ENCODE measurements around the gene SCN1A. TPM values are rescaled to one million over a fixed set of nuclear protein-coding genes. Genes with fewer than 3 reads are reported as not detected.

The SCN1A gene
- total RNA-seq, 1 donor from 2014 or later = not detected

DNA sequence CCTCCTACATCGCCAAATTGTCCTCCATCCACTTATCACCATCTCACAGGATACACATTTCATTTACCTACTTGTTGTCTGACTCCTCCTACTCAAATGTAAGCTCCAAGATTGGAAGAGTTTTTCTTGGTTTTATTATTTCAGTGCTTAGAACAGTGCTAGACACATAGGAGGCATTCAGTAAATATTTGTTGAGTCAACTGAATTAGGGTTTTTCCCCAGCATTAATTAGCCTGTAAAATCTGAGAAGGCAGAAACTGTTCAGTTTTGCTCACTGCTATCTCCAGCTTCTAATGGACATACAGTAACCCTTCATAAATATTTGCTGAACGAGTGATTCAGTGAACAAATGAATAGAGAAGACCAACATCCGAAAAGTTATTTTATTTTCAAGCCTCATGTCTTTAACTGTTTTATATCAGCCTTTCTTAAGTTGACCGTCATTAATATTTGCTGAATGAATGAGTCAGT lies 175.0 kb downstream of the SCN1A start:
- TF ChIP-seq, protein P1, sequence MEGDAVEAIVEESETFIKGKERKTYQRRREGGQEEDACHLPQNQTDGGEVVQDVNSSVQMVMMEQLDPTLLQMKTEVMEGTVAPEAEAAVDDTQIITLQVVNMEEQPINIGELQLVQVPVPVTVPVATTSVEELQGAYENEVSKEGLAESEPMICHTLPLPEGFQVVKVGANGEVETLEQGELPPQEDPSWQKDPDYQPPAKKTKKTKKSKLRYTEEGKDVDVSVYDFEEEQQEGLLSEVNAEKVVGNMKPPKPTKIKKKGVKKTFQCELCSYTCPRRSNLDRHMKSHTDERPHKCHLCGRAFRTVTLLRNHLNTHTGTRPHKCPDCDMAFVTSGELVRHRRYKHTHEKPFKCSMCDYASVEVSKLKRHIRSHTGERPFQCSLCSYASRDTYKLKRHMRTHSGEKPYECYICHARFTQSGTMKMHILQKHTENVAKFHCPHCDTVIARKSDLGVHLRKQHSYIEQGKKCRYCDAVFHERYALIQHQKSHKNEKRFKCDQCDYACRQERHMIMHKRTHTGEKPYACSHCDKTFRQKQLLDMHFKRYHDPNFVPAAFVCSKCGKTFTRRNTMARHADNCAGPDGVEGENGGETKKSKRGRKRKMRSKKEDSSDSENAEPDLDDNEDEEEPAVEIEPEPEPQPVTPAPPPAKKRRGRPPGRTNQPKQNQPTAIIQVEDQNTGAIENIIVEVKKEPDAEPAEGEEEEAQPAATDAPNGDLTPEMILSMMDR (IDR thresholded peaks at IDR 0.05) = no peak
- no peaks in the 10 kb centered on the region for H3K27me3 Mint-ChIP-seq
- no peak for ATAC-seq (ENCODE audit: low read depth)
- DNase-seq = no peak
- H3K9me3 Mint-ChIP-seq = no peaks in the 10 kb centered on the region
- H3K4me3 Mint-ChIP-seq = no peak overlapping the region
- ChIA-PET POLR2A (interaction anchor here (1.0 to 1.3 kb wide), 3 partner anchors 8 to 936 kb away, joined by 4 to 5 read pairs (median 4); partner anchors contain the start of gene SCN1A), CTCF (interaction anchor here (1.1 to 1.5 kb wide), 3 partner anchors 8 to 175 kb away, joined by 6 to 9 read pairs (median 6); partner anchors contain the start of gene SCN1A)
- no peak overlapping the region for H3K27ac Mint-ChIP-seq
- peaks cover 15% of the 10 kb centered on the region for H3K36me3 Mint-ChIP-seq (ENCODE audit: low read depth)
- peaks cover 11% of the 10 kb centered on the region for H3K4me1 Mint-ChIP-seq
- intact Hi-C loops (cut with micrococcal nuclease) = loop anchor here (1.0 to 10.0 kb wide), 8 partner anchors 78 to 1188 kb away; partner anchors contain the start of genes GALNT3 and SCN3A

- no peak overlapping the region for H3K4me3 Mint-ChIP-seq
- H3K9me3 Mint-ChIP-seq = no peaks in the 10 kb centered on the region
These were observed 175.7 kb downstream of the SCN1A start for GRCh38 chr2:165952085-165952484.

GRCh38 chr2:165950438-165950837 lies 177.4 kb downstream of the SCN1A start:
- CTCF ChIA-PET = interaction anchor here (1.2 kb wide), 1 partner anchor 177 kb away, joined by 3 read pairs; the partner anchor contains the start of gene SCN1A
- DNase-seq (no peak), ATAC-seq (ENCODE audit: low read depth) (no peak)
- Mint-ChIP-seq H3K9me3 (no peaks in the 10 kb centered on the region), H3K27ac (no peak overlapping the region), H3K4me3 (no peak overlapping the region), H3K4me1 (peaks cover 9% of the 10 kb centered on the region), H3K27me3 (no peaks in the 10 kb centered on the region), H3K36me3 (ENCODE audit: low read depth) (peaks cover 21% of the 10 kb centered on the region)
- intact Hi-C loops (cut with micrococcal nuclease) = loop anchor here (5.0 to 10.0 kb wide), 5 partner anchors 548 to 1186 kb away; partner anchors contain the start of gene SCN3A
- TF ChIP-seq, protein P1 (IDR thresholded peaks at IDR 0.05) = no peak
- POLR2A ChIA-PET = no interaction called here

More at GRCh38 chr2:165952085-165952484, 175.7 kb downstream of the SCN1A start:
- ChIA-PET POLR2A (no interaction called here), CTCF (no interaction called here)
- peaks cover 21% of the 10 kb centered on the region for H3K36me3 Mint-ChIP-seq (ENCODE audit: low read depth)
- ATAC-seq (ENCODE audit: low read depth) (no peak), DNase-seq (no peak)
- no peak overlapping the region for H3K27ac Mint-ChIP-seq
- TF ChIP-seq, protein P1 (IDR thresholded peaks at IDR 0.05) = no peak
- H3K27me3 Mint-ChIP-seq = no peaks in the 10 kb centered on the region
- intact Hi-C loops (cut with micrococcal nuclease) = loop anchor here (2.0 to 10.0 kb wide), 6 partner anchors 550 to 1187 kb away; partner anchors contain the start of gene SCN3A
- peaks cover 11% of the 10 kb centered on the region for H3K4me1 Mint-ChIP-seq

DNA sequence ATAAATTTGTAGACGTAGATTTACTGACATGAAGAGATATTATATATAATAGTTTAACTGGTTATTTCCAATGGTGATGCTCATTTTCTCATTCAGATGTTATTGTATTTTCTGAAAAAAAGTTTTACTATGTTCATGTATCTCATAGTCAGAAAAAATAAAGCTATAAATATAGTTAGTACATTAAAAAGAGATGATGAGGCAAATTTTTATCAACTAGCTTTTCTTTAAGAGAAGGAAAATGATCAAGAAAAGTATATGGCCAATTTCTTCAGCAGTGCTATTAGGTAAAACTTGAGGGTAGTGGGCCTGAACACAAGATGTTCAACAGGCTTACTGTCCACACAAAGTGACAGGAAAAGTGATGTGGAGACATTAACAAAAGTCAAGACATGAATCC lies 186.0 kb downstream of the SCN1A start:
- H3K27ac Mint-ChIP-seq = no peak overlapping the region
- ChIA-PET POLR2A (no interaction called here), CTCF (no interaction called here)
- TF ChIP-seq, protein P1 (IDR thresholded peaks at IDR 0.05) = no peak
- DNase-seq (no peak), ATAC-seq (ENCODE audit: low read depth) (no peak)
- H3K36me3 Mint-ChIP-seq (ENCODE audit: low read depth) = peaks cover 64% of the 10 kb centered on the region
- H3K4me3 Mint-ChIP-seq = no peak overlapping the region
- H3K9me3 Mint-ChIP-seq = no peaks in the 10 kb centered on the region
- intact Hi-C loops (cut with micrococcal nuclease) = no loop called here
- no peaks in the 10 kb centered on the region for H3K27me3 Mint-ChIP-seq
- no peaks in the 10 kb centered on the region for H3K4me1 Mint-ChIP-seq

- no peaks in the 10 kb centered on the region for H3K4me1 Mint-ChIP-seq
- no peak for DNase-seq
- no peaks in the 10 kb centered on the region for H3K9me3 Mint-ChIP-seq
- no peaks in the 10 kb centered on the region for H3K27me3 Mint-ChIP-seq
- H3K36me3 Mint-ChIP-seq (ENCODE audit: low read depth) = peaks cover 80% of the 10 kb centered on the region
- TF ChIP-seq, protein P1 (IDR thresholded peaks at IDR 0.05) = no peak
- ChIA-PET POLR2A (interaction anchor here (0.5 kb wide), 1 partner anchor 831 kb away, joined by 6 read pairs; no protein-coding TSS in a partner anchor), CTCF (no interaction called here)
- no peak for ATAC-seq (ENCODE audit: low read depth)
- no peak overlapping the region for H3K27ac Mint-ChIP-seq
- intact Hi-C loops (cut with micrococcal nuclease) = no loop called here
- no peak overlapping the region for H3K4me3 Mint-ChIP-seq
These were observed 189.6 kb downstream of the SCN1A start for GRCh38 chr2:165938237-165938636.

Other genes starting within 250 kb of the SCN1A start
- gene TTC21B, start 174.2 kb downstream of the SCN1A start, total RNA-seq = 24.9 and 29.2 TPM in 2 replicates
- gene SCN9A, start 247.9 kb upstream of the SCN1A start, total RNA-seq = not detected in 2 replicates

Measured in activated B cell treated with CpG ODN at 0.5 μM for 24 hours (primary cell).